CD1c-positive myeloid dendritic cell (primary cell): ENCODE measurements around the gene R3HCC1L.
A peak's percentile ranks its signal among the peaks of the same experiment; 100 is the strongest.
"Not testable (repeated sequence)": the region's sequence is repeated elsewhere in the genome, so short reads cannot be mapped to it uniquely, and the experiment has no call there.

Experiments
- DNase-seq: peaks from one replicate; pipeline ENCODE4 v3.0.0-alpha.2; 2016; ENCODE audit errors: extremely low spot score

The R3HCC1L gene

DNA sequence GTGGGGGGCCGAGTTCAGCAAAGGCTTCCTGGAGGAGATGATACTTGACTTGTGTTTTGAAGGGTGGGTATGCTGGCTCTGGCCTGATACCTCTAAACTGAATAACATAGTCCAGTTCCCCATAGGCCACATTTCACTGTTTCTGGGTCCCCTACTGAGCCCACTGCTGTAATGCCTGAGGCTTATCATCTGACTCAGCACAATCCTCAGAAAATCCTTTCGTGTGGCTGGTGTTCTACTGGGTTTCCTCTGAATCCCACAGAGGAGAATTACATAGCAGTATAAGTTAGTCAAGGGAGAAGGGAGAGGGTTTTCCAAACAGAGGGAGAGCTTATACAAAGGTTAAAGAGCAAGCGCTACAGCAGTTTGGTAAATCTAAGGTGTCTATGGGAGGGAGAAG, 2.8 kb upstream of the R3HCC1L start:
- DNase-seq: no peak

DNA sequence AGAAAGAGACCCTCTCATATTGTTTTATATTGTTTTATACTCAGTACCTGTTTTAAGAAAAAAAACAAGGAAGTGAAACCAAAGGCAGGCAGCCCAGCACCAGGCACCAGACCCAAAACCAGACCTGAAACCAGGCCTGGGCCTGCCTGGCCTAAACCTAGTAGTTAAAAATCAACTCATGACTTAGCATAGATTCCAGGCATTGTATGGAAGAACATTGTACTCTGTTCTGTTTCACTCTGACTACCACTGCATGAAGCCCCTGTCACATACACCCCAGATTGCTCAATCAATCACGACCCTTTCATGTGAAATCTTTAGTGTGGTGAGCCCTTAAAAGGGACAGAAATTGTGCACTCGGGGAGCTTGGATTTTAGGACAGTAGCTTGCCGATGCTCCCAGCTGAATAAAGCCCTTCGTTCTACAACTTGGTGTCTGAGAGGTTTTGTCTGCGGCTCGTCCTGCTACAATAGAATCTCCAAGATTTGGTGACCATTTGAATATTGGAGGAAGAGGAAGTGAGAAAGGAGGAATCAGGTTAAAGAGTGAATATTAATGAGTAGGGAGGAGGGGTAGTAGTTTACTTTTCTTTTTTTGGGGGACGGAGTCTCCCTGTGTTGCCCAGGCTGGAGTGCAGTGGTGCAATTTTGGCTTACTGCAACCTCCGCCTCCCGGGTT, 1.2 kb upstream of the R3HCC1L start:
- DNase-seq: peak; percentile 50

- DNase-seq: no peak
Measured at GRCh38 chr10:98134117-98134430, 383 bp upstream of the R3HCC1L start.

- DNase-seq: no peak
Measured at GRCh38 chr10:98135222-98135899, 904 bp downstream of the R3HCC1L start.

DNA sequence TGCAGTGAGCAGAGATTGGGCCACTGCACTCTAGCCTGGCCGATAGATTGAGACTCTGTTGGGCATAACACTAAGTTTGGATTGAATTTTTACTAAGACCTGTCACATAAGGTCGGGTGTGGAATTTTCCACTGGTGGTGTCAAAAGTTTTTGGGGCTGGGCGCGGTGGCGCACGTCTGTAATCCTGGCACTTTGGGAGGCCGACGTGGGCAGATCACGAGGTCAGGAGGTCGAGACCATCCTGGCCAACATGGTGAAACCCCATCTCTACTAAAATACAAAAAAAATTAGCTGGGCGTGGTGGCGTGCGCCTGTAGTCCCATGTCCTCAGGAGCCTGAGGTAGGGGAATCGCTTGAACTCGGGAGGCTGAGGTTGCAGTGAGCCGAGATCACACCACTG, 2.3 kb downstream of the R3HCC1L start:
- DNase-seq: not testable (repeated sequence)

- no peak for DNase-seq
Measured at GRCh38 chr10:98138031-98138430, 3.6 kb downstream of the R3HCC1L start.

GRCh38 chr10:98139431-98139830, 5.0 kb downstream of the R3HCC1L start:
- DNase-seq: no peak

DNA sequence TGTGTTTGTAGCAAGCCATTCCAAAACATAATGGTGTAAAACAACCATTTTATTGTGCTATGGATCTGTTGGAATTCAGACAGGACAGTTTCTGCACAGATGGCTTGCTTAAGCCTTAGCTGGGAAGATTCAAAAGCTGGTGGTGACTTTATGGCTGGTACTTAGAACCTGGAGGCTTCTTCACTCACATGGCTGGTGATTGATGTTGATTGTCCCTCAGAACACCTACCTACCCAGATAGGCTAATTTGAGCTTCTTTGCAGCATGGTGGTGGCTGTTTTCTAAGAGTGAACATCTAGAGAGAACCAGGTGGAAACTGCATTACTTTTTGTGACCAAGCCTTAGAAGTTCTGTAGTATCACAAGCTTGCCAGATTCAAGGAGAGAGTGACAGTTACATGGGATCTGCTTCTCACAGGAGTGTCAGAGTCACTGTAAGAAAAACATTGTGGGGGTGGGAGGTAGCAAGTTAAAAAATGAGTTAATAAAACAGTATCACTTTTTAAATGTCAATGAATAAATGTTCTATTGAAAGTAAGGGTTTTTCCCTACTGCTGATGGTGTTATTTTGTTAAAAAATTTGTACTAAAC, 7.1 kb downstream of the R3HCC1L start:
- DNase-seq: no peak

DNA sequence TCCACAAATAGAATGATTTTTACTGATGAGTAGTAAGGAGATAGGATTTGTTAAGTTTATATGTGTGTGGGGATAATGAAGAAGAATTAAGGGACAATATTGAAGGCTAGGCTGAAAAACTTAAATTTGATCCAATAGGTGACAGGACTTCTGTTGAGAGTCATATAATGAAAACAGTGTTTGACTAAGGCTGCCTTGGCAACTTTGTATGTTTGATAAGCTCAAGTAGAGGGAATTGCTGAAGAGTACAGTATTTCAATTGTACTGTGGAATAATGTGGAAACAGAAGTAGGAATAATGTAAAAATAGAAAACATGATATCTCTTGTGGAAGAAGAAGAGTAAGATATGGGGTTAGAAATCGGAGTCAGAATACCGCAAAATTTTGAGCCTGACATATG, 10.5 kb downstream of the R3HCC1L start:
- no peak for DNase-seq

DNA sequence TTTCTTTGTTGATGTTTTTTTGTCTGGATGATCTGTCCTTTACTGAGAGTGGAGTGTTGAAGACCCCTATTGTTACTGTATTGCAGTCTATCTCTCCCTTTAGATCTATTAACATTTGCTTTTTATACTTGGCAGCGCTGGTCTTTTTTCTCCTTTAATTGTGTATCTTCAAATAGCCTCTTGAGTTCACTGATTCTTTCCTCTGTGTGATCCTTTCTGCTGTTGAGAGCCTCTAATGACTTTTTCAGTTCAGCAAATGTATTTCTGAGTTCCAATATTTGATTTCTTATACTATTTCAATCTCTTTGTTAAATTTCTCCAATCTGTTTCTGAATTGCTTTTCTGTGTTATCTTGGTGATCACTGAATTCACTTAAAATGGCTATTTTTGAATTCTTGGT, 15.4 kb downstream of the R3HCC1L start:
- DNase-seq: no peak

DNA sequence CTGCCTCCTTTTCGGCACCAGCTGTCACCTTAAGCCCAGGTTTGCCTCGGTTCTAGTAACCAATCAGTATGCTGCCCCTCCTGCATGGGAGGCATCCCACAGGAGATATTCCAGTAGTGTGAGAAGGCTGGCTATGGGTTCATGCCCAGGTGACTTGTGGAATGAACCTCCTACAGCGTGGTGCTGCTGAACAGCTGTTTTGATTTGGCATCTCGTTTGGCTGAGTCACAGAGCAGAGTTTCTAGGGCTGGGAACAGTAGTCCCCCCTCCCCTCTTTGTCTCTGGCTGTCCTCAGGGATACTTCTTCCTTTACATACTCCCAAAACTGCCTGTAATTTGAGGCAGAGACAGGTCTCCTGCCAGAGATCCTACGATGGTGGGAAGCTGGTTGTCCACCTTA, 16.1 kb downstream of the R3HCC1L start:
- no peak for DNase-seq

GRCh38 chr10:98152778-98153177, 18.3 kb downstream of the R3HCC1L start:
- DNase-seq: not testable (repeated sequence)

GRCh38 chr10:98153213-98153958, 18.9 kb downstream of the R3HCC1L start:
- DNase-seq: not testable (repeated sequence)

- no peak for DNase-seq
Measured at GRCh38 chr10:98154076-98154475, 19.6 kb downstream of the R3HCC1L start.

DNA sequence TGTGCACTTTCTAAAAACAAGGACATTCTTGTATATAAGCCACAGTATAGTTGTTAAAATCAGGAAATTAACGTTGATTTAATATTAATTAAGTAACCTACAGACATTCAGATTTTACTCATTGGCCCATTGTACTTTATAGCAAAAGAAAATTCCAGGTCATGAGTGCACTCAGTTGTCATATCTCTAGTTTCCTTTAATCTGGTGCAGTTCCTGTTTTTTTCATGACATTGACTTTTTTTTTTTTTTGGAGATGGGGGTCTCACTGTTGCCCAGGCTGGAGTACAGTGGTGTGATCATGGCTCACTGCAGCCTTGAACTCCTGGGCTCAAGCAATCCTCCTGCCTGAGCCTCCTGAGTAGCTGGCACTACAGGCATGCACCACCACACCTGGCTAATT, 24.1 kb downstream of the R3HCC1L start:
- DNase-seq: no peak

GRCh38 chr10:98163941-98164340, 29.5 kb downstream of the R3HCC1L start:
- DNase-seq: no peak

GRCh38 chr10:98167191-98167590, 32.7 kb downstream of the R3HCC1L start:
- no peak for DNase-seq

- no peak for DNase-seq
Measured at GRCh38 chr10:98168147-98168546, 33.7 kb downstream of the R3HCC1L start.

GRCh38 chr10:98168766-98169165, 34.3 kb downstream of the R3HCC1L start:
- DNase-seq: no peak

GRCh38 chr10:98169379-98169778, 34.9 kb downstream of the R3HCC1L start:
- DNase-seq: no peak

- DNase-seq: peak; percentile 39
Measured at GRCh38 chr10:98170249-98171117, 36.0 kb downstream of the R3HCC1L start.

- DNase-seq: no peak
Measured at GRCh38 chr10:98172073-98172472, 37.6 kb downstream of the R3HCC1L start.
